H9 (cell line): Measurements from ENCODE around the gene SPAG7. TPM values are rescaled to one million over a fixed set of nuclear protein-coding genes. Genes with fewer than 3 reads are reported as not detected.

Source experiments
- DNase-seq: peaks from one replicate; pipeline ENCODE4 v3.0.0-alpha.2; 2017
- H2AFZ ChIP-seq: one replicate; pipeline ENCODE4 v1.6.1; 2013; ENCODE audit warnings: mild to moderate bottlenecking, low read length, control low read depth, moderate library complexity
- H2AK5ac ChIP-seq: 2 replicates; pipeline ENCODE4 v1.6.1; 2013; ENCODE audit warnings: low read length, control low read depth, mixed read lengths; ENCODE audit not compliant: insufficient read length
- H2BK120ac ChIP-seq: one replicate; pipeline ENCODE4 v1.6.1; 2013; ENCODE audit warnings: low read depth, mild to moderate bottlenecking, low read length, control low read depth, inconsistent platforms; ENCODE audit not compliant: poor library complexity, severe bottlenecking
- H2BK12ac ChIP-seq: 2 replicates; pipeline ENCODE4 v1.6.1; 2013; ENCODE audit warnings: low read length, control low read depth, mixed read lengths, low read depth; ENCODE audit not compliant: insufficient read length
- H2BK15ac ChIP-seq: 2 replicates; pipeline ENCODE4 v1.6.1; 2013; ENCODE audit warnings: low read depth, low read length, control low read depth
- H2BK20ac ChIP-seq: one replicate; pipeline ENCODE4 v1.6.1; 2013; ENCODE audit warnings: low read depth, mild to moderate bottlenecking, low read length, control low read depth, inconsistent platforms; ENCODE audit not compliant: poor library complexity, severe bottlenecking
- H2BK5ac ChIP-seq: 2 replicates; pipeline ENCODE4 v1.6.1; 2013; ENCODE audit warnings: low read length, control low read depth, mixed read lengths; ENCODE audit not compliant: insufficient read length
- H3K14ac ChIP-seq: 2 replicates; pipeline ENCODE4 v1.6.1; 2013; ENCODE audit warnings: low read length, control low read depth; ENCODE audit not compliant: insufficient read depth
- H3K18ac ChIP-seq: 2 replicates; pipeline ENCODE4 v1.6.1; 2013; ENCODE audit warnings: low read depth, mild to moderate bottlenecking, mixed read lengths, low read length, control low read depth; ENCODE audit not compliant: insufficient read length
- H3K23ac ChIP-seq: 2 replicates; pipeline ENCODE4 v1.6.1; 2013; ENCODE audit warnings: low read length, control low read depth, mixed read lengths, low read depth; ENCODE audit not compliant: insufficient read length
- H3K23me2 ChIP-seq: 2 replicates; pipeline ENCODE4 v1.6.1; 2013; ENCODE audit warnings: low read depth, mild to moderate bottlenecking, mixed read lengths, low read length, control low read depth; ENCODE audit not compliant: insufficient read length, poor library complexity, severe bottlenecking
- H3K27ac ChIP-seq: 2 replicates; pipeline ENCODE4 v1.5.1; 2013; ENCODE audit warnings: low read length, control low read depth, mixed read lengths, low read depth; ENCODE audit not compliant: insufficient read length
- H3K27me3 ChIP-seq: 2 replicates; pipeline ENCODE4 v1.6.1; 2013; ENCODE audit warnings: low read length, control low read depth, inconsistent platforms; ENCODE audit not compliant: insufficient read depth
- H3K4ac ChIP-seq: 2 replicates; pipeline ENCODE4 v1.6.1; 2013; ENCODE audit warnings: low read depth, mild to moderate bottlenecking, control low read depth, inconsistent platforms, low read length, moderate library complexity
- H3K4me1 ChIP-seq: 2 replicates; pipeline ENCODE4 v1.6.1; 2013; ENCODE audit warnings: low read length, control low read depth, inconsistent platforms; ENCODE audit not compliant: insufficient read depth
- H3K4me2 ChIP-seq: 2 replicates; pipeline ENCODE4 v1.6.1; 2013; ENCODE audit warnings: low read length, control low read depth, mixed read lengths; ENCODE audit not compliant: insufficient read length, insufficient read depth
- H3K56ac ChIP-seq: 2 replicates; pipeline ENCODE4 v1.6.1; 2013; ENCODE audit warnings: low read depth, mild to moderate bottlenecking, mixed read lengths, low read length, control low read depth; ENCODE audit not compliant: insufficient read length
- H3K79me1 ChIP-seq: 2 replicates; pipeline ENCODE4 v1.6.1; 2013; ENCODE audit warnings: low read depth, mild to moderate bottlenecking, moderate library complexity, low read length, control low read depth, inconsistent platforms; ENCODE audit not compliant: insufficient read depth, poor library complexity, severe bottlenecking
- H3K79me2 ChIP-seq: 2 replicates; pipeline ENCODE4 v1.6.1; 2013; ENCODE audit warnings: low read length, control low read depth, inconsistent platforms; ENCODE audit not compliant: insufficient read depth
- H3K9ac ChIP-seq: 2 replicates; pipeline ENCODE4 v1.6.1; 2013; ENCODE audit warnings: low read length, control low read depth, mixed read lengths; ENCODE audit not compliant: insufficient read length; ENCODE audit errors: extremely low read depth
- H3K9me3 ChIP-seq: one replicate; pipeline ENCODE4 v1.6.1; 2013; ENCODE audit warnings: low read depth, low read length, inconsistent platforms; ENCODE audit not compliant: control insufficient read depth
- H3T11ph ChIP-seq: one replicate; pipeline ENCODE4 v1.6.1; 2013; ENCODE audit warnings: mild to moderate bottlenecking, low read length, control low read depth, inconsistent platforms
- H4K20me1 ChIP-seq: one replicate; pipeline ENCODE4 v1.6.1; 2013; ENCODE audit not compliant: control insufficient read depth, insufficient read length, insufficient read depth
- H4K5ac ChIP-seq: 2 replicates; pipeline ENCODE4 v1.6.1; 2013; ENCODE audit warnings: low read depth, mild to moderate bottlenecking, mixed read lengths, low read length, control low read depth; ENCODE audit not compliant: insufficient read length
- H4K8ac ChIP-seq: replicated peaks from 2 replicates; pipeline ENCODE4 v1.6.1; 2013; ENCODE audit warnings: low read length, control low read depth, mixed read lengths, low read depth; ENCODE audit not compliant: insufficient read length
- H4K91ac ChIP-seq: 2 replicates; pipeline ENCODE4 v1.6.1; 2013; ENCODE audit warnings: low read depth, mild to moderate bottlenecking, moderate library complexity, mixed read lengths, low read length, control low read depth; ENCODE audit not compliant: insufficient read length
- H3K27ac Mint-ChIP-seq, 3 experiments: 2 replicates in 2 of 3; 3 replicates in 1 of 3; pipeline ENCODE4 v1.8.0; 2020 to 2021; ENCODE audit warnings: mixed read lengths in 3 of 3, mild to moderate bottlenecking in 1 of 3, moderate library complexity in 1 of 3
- H3K27me3 Mint-ChIP-seq: 2 replicates; pipeline ENCODE4 v1.8.0; 2021; ENCODE audit warnings: low read depth, mild to moderate bottlenecking, moderate library complexity, mixed read lengths
- H3K36me3 Mint-ChIP-seq, 3 experiments: 2 replicates in 2 of 3; 3 replicates in 1 of 3; pipeline ENCODE4 v1.8.0; 2020 to 2021; ENCODE audit warnings: low read depth in 3 of 3, mixed read lengths in 3 of 3; ENCODE audit not compliant: insufficient read depth in 1 of 3
- H3K4me1 Mint-ChIP-seq, 2 experiments: 2 replicates each; pipeline ENCODE4 v1.8.0; 2020; ENCODE audit warnings: mixed read lengths in 2 of 2
- H3K4me3 Mint-ChIP-seq, 2 experiments: 2 replicates in 1 of 2; 3 replicates in 1 of 2; pipeline ENCODE4 v1.8.0; 2020 to 2021; ENCODE audit warnings: mild to moderate bottlenecking in 2 of 2, mixed read lengths in 2 of 2, moderate library complexity in 1 of 2
- H3K9me3 Mint-ChIP-seq, 2 experiments: 2 replicates in 1 of 2; 3 replicates in 1 of 2; pipeline ENCODE4 v1.8.0; 2020; ENCODE audit warnings: mild to moderate bottlenecking in 2 of 2, mixed read lengths in 2 of 2, moderate library complexity in 1 of 2
- WGBS: extraction: QIAGEN DNeasy Blood & Tissue Kit; methylation state at CpG from one replicate; pipeline ENCODE4 v1.1.7; 2013; ENCODE audit warnings: missing lambda C conversion rate, low lambda C conversion rate, mixed read lengths; ENCODE audit not compliant: insufficient read length; ENCODE audit errors: extremely low coverage; 5-methylcytosine and 5-hydroxymethylcytosine counted together
- total RNA-seq: library from RNA; stranded (reverse); gene quantifications from 2 replicates; pipeline ENCODE4 v1.2.1, GENCODE V29; 2021
- TF ChIP-seq, protein P1 (sequence below): fragments of 200-600 bp; sonication (generic); conservative IDR thresholded peaks from 3 replicates; pipeline ENCODE4 v1.8.0; 2021; ENCODE audit warnings: antibody characterized with exemption, mild to moderate bottlenecking

The SPAG7 gene
- total RNA-seq, 1 experiment from 2014 or later, result 102 TPM

GRCh38 chr17:4932756-4933155 lies 34.9 kb downstream of the SPAG7 start:
- Histone ChIP-seq H3K4ac (no peak overlapping the region), H4K5ac (no peak overlapping the region), H3K4me2 (no peak overlapping the region), H3K23ac (no peak overlapping the region), H3K4me1 (no peaks in the 10 kb centered on the region), H4K91ac (no peak overlapping the region), H3K23me2 (no peaks in the 10 kb centered on the region), H3T11ph (no peak overlapping the region), H2BK5ac (no peak overlapping the region), H2BK120ac (no peak overlapping the region), H4K20me1 (peaks cover 3% of the 10 kb centered on the region), H3K56ac (no peak overlapping the region), H3K9ac (no peak overlapping the region), H3K9me3 (no peaks in the 10 kb centered on the region), H4K8ac (no peak overlapping the region), H2BK15ac (no peak overlapping the region), H3K27ac (no peak overlapping the region), H2AK5ac (no peak overlapping the region), H3K27me3 (no peaks in the 10 kb centered on the region), H3K14ac (no peak overlapping the region), H3K79me1 (no peaks in the 10 kb centered on the region), H3K79me2 (no peaks in the 10 kb centered on the region), H2BK12ac (no peak overlapping the region), H2AFZ (no peak overlapping the region), H3K18ac (no peak overlapping the region), H2BK20ac (no peak overlapping the region)
- Mint-ChIP-seq H3K4me3 (no peak overlapping the region), H3K27ac (peak overlapping the region in 1 of 3 experiments; percentile 87; a peak in 1 of 7 replicates), H3K4me1 (peaks cover 16 to 19% of the 10 kb centered on the region in 2 experiments), H3K27me3 (no peaks in the 10 kb centered on the region; the same call in 1 of the 2 replicates), H3K36me3 (peaks cover 11 to 45% (median 23%) of the 10 kb centered on the region in 3 experiments), H3K9me3 (no peaks in the 10 kb centered on the region)
- TF ChIP-seq, protein P1, sequence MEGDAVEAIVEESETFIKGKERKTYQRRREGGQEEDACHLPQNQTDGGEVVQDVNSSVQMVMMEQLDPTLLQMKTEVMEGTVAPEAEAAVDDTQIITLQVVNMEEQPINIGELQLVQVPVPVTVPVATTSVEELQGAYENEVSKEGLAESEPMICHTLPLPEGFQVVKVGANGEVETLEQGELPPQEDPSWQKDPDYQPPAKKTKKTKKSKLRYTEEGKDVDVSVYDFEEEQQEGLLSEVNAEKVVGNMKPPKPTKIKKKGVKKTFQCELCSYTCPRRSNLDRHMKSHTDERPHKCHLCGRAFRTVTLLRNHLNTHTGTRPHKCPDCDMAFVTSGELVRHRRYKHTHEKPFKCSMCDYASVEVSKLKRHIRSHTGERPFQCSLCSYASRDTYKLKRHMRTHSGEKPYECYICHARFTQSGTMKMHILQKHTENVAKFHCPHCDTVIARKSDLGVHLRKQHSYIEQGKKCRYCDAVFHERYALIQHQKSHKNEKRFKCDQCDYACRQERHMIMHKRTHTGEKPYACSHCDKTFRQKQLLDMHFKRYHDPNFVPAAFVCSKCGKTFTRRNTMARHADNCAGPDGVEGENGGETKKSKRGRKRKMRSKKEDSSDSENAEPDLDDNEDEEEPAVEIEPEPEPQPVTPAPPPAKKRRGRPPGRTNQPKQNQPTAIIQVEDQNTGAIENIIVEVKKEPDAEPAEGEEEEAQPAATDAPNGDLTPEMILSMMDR, result no peak
- no peak for DNase-seq
- WGBS, result no CpG with 5 or more reads among the region's 12 CpGs
